Mammary epithelial cell (primary cell): ENCODE measurements around the gene FAM193A.

ENCODE experiments used
- EZH2 ChIP-seq: IDR thresholded peaks from 2 replicates; pipeline ENCODE4 v1.6.1; 2012; ENCODE audit warnings: low read length, inconsistent platforms, borderline replicate concordance
- TF ChIP-seq, protein P1 (sequence below), 2 donors: IDR thresholded peaks in 1 of 2; conservative IDR thresholded peaks in 1 of 2; 2 replicates each; pipeline ENCODE4 v1.5.1; 2011 to 2012; ENCODE audit warnings: inconsistent platforms in 2 of 2, low read length in 2 of 2, mild to moderate bottlenecking in 2 of 2, control low read depth in 1 of 2, low read depth in 1 of 2; ENCODE audit not compliant: insufficient read depth in 1 of 2; ENCODE audit errors: extremely low read depth in 1 of 2

DNA sequence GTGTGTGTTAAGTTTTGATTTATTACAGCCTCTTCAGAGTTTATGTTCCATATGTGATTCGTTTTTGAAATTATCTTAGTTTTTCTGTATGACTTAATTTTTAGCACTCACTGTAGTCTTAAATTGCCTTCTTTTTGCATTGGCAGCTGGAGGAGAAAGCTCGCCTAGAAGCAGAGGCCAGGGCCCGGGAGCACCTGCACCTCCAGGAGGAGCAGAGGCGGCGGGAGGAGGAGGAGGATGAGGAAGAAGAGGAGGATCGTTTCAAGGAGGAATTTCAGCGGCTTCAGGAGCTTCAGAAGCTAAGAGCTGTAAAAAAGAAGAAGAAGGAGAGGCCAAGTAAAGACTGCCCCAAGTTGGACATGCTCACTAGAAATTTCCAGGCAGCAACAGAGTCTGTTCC, 163.1 kb downstream of the FAM193A start:
- TF ChIP-seq, protein P1, sequence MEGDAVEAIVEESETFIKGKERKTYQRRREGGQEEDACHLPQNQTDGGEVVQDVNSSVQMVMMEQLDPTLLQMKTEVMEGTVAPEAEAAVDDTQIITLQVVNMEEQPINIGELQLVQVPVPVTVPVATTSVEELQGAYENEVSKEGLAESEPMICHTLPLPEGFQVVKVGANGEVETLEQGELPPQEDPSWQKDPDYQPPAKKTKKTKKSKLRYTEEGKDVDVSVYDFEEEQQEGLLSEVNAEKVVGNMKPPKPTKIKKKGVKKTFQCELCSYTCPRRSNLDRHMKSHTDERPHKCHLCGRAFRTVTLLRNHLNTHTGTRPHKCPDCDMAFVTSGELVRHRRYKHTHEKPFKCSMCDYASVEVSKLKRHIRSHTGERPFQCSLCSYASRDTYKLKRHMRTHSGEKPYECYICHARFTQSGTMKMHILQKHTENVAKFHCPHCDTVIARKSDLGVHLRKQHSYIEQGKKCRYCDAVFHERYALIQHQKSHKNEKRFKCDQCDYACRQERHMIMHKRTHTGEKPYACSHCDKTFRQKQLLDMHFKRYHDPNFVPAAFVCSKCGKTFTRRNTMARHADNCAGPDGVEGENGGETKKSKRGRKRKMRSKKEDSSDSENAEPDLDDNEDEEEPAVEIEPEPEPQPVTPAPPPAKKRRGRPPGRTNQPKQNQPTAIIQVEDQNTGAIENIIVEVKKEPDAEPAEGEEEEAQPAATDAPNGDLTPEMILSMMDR (conservative IDR thresholded peaks at IDR 0.05 in 1 of 2, IDR thresholded peaks at IDR 0.05 in 1 of 2; ENCODE audit: extremely low read depth in 1 of 2, insufficient read depth in 1 of 2, low read depth in 1 of 2, low read length in 2 of 2): no peak
- TF ChIP-seq EZH2: no peak
